GM21528 (cell line): ENCODE data around the gene TRIM33.

Source experiments
- ATAC-seq: cut with Tn5 transposase; IDR thresholded peaks from one replicate; pipeline ENCODE4 v1.9.1; 2021; ENCODE audit warnings: mild to moderate bottlenecking, moderate library complexity; ENCODE audit not compliant: unreplicated experiment, low FRiP score

Gene TRIM33

GRCh38 chr1:114511032-114511785, at the start of gene TRIM33:
Gene TRIM33 (minus strand): TSS chr1:114511203. CDS start chr1:114511076, 127 bp downstream.
- peak; percentile 75 for ATAC-seq

GRCh38 chr1:114559356-114559755, 48.4 kb upstream of the TRIM33 start:
- no peak for ATAC-seq

GRCh38 chr1:114558544-114558943, 47.5 kb upstream of the TRIM33 start:
- no peak for ATAC-seq

GRCh38 chr1:114554577-114554976, 43.6 kb upstream of the TRIM33 start:
- ATAC-seq: no peak

DNA sequence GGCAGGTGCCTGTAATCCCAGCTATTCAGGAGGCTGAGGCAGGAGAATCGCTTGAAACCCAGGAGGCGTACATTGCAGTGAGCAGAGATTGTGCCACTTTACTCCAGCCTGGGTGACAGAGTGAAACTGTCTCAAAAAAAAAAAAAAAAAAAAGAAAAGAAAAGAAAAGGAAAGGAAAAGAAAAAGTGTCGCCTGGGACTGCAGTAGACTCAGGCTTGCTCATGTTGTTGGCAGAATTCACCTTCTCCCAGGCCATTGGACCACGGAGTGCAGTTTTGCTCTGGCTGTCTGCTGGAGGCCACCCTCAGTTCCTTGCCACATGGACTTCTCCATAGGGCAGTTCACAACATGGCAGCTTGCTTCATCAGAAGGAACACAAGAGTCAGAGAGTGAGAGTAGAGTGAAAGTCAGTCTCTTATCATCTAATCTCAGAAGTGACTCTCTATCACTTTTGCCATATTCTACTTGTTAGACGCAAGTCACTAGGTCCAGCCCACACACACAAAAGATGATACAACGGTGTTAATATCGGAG, 41.2 kb upstream of the TRIM33 start:
- ATAC-seq: no peak

DNA sequence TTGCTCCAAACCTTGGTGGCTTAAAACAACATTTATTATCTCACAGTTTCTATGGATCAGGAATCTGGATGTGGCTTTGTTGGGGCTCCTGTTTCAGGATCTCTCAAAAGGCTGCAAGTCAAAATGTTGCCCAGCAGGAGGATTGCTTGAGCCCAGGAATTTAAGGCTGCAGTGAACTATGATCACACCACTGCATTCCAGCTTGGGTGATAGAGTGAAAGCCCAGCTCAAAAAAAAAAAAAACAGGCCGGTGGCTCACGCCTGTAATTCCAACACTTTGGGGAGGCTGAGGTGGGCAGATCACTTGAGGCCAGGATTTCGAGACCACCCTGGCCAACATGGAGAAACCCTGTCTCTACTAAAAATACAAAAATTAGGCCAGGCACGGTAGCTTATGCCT, 40.4 kb upstream of the TRIM33 start:
- no peak for ATAC-seq

GRCh38 chr1:114550336-114550735, 39.3 kb upstream of the TRIM33 start:
- ATAC-seq: no peak

- no peak for ATAC-seq
Measured at GRCh38 chr1:114549137-114549536, 38.1 kb upstream of the TRIM33 start.

DNA sequence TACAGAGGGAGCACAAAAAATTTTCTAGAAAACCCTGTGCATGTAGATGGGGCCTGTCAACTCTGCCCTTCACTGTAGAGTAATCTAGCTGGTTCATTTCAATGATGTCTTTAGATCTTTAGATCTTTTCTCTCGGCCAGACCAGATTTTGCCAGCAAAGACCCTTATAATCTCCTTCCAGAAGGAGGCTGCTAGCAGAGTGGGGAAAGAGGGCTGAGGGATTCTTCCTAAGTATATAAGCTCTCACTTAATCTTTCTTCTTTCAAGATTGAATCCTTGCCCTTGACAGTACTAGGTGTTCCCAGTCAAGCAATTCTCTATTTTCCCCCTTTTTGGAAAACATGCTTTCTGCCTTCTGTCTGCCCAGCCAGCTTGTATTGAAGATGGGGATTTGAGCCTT, 36.1 kb upstream of the TRIM33 start:
- ATAC-seq: no peak

DNA sequence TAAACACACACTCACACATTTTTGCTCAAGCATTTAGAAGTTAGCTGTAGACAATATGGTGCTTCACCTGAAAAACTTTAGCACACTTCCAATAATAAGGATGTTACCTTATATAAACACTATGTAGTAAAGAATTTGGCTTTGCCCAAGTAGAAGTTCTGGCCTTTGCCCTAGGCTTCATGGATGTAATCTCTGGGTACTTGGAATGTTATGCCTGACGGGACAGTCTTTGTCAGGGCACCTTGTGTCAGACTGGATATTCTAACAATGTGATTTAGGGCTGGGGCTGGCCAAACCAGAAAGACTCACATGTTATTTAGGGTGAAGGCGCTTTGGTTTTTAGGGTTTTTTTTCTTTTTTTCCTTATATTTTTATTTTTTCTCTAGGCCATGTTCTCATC, 34.8 kb upstream of the TRIM33 start:
- no peak for ATAC-seq

- ATAC-seq: no peak
Measured at GRCh38 chr1:114545315-114545714, 34.3 kb upstream of the TRIM33 start.

- no peak for ATAC-seq
Measured at GRCh38 chr1:114540821-114541220, 29.8 kb upstream of the TRIM33 start.

DNA sequence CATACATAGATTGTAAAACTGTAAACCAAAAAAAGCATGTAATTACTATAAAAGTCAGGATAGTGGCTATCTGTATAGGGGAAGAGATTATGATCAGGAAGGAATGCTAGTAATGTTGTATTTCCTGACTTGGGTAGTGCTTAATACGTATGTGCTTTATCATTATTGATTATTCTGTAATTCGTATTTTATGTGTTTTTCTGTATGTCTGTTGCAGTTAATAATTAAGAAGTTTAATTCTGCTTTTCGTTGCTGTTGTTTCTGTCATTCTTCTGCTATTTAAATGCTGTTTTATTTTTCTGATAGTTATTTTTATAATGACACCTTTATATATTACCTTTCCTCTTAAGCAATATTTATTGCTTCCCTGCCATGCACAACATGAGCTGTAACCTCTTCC, 29.3 kb upstream of the TRIM33 start:
- no peak for ATAC-seq

GRCh38 chr1:114536043-114536442, 25.0 kb upstream of the TRIM33 start:
- ATAC-seq: no peak

DNA sequence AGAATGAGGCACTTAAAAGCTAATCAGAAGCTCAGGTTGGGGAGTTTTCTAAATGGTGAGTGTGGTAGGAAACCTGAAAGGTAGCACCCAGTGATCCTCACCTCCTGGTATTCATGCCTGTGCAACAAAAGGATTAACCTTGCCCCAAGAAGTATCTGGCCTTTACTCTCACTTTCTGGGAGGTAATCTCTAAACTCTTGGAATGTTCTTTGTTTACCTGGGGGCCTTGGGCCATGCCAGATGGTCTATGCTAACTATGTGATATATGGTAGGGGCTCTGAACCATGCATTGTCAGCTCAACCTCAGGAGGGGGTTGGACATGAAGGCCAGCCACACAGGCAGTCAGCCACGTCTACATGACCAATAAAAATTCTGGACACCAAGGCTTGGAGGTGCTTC, 24.4 kb upstream of the TRIM33 start:
- no peak for ATAC-seq

GRCh38 chr1:114531094-114531493, 20.1 kb upstream of the TRIM33 start:
- ATAC-seq: no peak

DNA sequence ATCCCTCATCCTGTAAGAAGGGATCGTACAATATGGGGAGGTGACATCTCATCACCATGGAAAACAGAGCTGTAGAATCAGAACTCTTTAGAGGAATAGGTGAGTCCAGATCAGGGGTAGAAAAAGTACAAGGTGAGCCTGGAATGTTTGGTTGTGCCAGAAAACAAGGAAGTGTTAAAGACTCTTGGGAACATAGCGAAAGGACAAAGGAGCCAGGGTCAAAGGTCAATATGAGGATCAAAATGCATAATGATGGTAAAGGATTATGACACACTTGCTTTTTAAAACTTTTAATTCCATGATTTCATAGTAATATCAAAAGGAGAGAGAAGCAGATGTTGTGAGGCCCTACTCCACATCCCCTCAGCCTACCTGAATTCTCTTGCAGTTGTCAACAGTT, 19.2 kb upstream of the TRIM33 start:
- no peak for ATAC-seq

- ATAC-seq: no peak
Measured at GRCh38 chr1:114524944-114525343, 13.9 kb upstream of the TRIM33 start.

GRCh38 chr1:114522264-114522575, 11.2 kb upstream of the TRIM33 start:
- no peak for ATAC-seq

DNA sequence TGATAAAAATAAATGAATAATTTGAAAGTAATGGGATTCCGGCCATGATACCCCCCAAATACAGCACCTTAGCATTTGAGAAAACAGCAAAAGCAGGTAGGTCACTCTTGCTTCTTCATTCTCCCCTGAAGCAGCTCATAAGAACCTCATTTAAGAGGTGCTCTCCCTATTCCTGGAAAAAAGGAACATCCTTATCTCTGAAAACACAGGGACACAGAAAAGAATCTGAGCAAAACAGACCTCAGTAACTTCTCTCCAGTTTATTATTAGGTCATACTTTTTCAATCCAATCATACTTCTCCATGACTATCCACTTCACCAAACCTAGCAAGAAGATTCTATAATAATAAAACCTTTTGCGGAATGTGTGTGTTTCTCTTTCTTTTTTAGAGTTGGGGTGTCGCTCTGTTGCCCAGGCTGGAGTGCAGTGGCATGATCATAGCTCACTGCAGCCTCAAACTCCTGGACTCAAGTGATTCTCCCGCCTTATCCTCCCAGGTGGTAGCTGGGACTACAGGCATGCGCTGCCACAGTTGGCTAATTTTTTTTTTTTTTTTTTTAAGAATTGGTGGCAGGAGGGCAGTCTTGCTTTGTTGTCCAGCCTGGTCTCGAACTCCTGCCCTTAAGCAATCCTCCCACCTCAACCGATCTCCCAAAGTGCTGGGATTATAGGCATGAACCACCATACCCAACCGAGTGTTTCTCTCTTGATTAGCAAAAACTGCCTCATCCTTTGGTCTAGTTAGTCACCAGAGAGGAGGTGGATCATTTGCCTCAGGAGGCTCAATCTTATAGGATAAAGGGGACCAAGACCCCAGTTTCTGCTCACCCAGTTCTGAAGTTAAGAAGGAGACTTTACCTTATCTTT, 10.6 kb upstream of the TRIM33 start:
- ATAC-seq: no peak

- no peak for ATAC-seq
Measured at GRCh38 chr1:114517348-114517747, 6.3 kb upstream of the TRIM33 start.
